Retina (tissue), 1 donor: ENCODE measurements around the gene HPSE2.
A peak's percentile ranks its signal among the peaks of the same experiment; 100 is the strongest.

ENCODE experiments used
- DNase-seq: peaks from one replicate; pipeline ENCODE4 v3.0.0-alpha.2; 2016

Gene HPSE2

GRCh38 chr10:98666276-98666675 is 569.4 kb downstream of the HPSE2 start:
- DNase-seq = no peak

GRCh38 chr10:98664329-98665042 is 571.2 kb downstream of the HPSE2 start:
- DNase-seq = no peak

- no peak for DNase-seq
Measured at GRCh38 chr10:98659951-98660350, 575.7 kb downstream of the HPSE2 start.

GRCh38 chr10:98655492-98655891 is 580.2 kb downstream of the HPSE2 start:
- no peak for DNase-seq

GRCh38 chr10:98649170-98649569 is 586.5 kb downstream of the HPSE2 start:
- DNase-seq = no peak

GRCh38 chr10:98646998-98647917 is 588.4 kb downstream of the HPSE2 start:
- peak; percentile 19 for DNase-seq

- peak; percentile 51 for DNase-seq
Measured at GRCh38 chr10:98644466-98644865, 591.2 kb downstream of the HPSE2 start.

GRCh38 chr10:98642281-98642680 is 593.4 kb downstream of the HPSE2 start:
- DNase-seq = no peak

GRCh38 chr10:98638920-98639319 is 596.7 kb downstream of the HPSE2 start:
- no peak for DNase-seq

GRCh38 chr10:98636921-98637329 is 598.7 kb downstream of the HPSE2 start:
- no peak for DNase-seq

GRCh38 chr10:98632456-98633150 is 603.0 kb downstream of the HPSE2 start:
- DNase-seq = no peak

GRCh38 chr10:98628206-98628605 is 607.4 kb downstream of the HPSE2 start:
- DNase-seq = no peak

GRCh38 chr10:98627711-98628110 is 607.9 kb downstream of the HPSE2 start:
- DNase-seq = no peak

- no peak for DNase-seq
Measured at GRCh38 chr10:98624963-98625362, 610.7 kb downstream of the HPSE2 start.

- DNase-seq = no peak
Measured at GRCh38 chr10:98623176-98623575, 612.5 kb downstream of the HPSE2 start.

- no peak for DNase-seq
Measured at GRCh38 chr10:98621630-98622029, 614.0 kb downstream of the HPSE2 start.

GRCh38 chr10:98620503-98620902 is 615.1 kb downstream of the HPSE2 start:
- no peak for DNase-seq

- DNase-seq = no peak
Measured at GRCh38 chr10:98619446-98619845, 616.2 kb downstream of the HPSE2 start.

- DNase-seq = no peak
Measured at GRCh38 chr10:98617906-98618520, 617.6 kb downstream of the HPSE2 start.

- no peak for DNase-seq
Measured at GRCh38 chr10:98613446-98613845, 622.2 kb downstream of the HPSE2 start.

- DNase-seq = no peak
Measured at GRCh38 chr10:98611436-98611835, 624.2 kb downstream of the HPSE2 start.

GRCh38 chr10:98610836-98611235 is 624.8 kb downstream of the HPSE2 start:
- no peak for DNase-seq

- no peak for DNase-seq
Measured at GRCh38 chr10:98610301-98610700, 625.4 kb downstream of the HPSE2 start.
